Measurements from ENCODE around the gene COL27A1. TPM values are rescaled to one million over a fixed set of nuclear protein-coding genes. Genes with fewer than 3 reads are reported as not detected.

The COL27A1 gene
- total RNA-seq, 1 donor from 2014 or later: 9.3 TPM

- no peak overlapping the region for H3K27ac ChIP-seq
- no peak overlapping the region for H3K4me3 ChIP-seq
- DNase-seq (ENCODE audit: low spot score in 2 of 2): no peak
- H3K4me1 ChIP-seq: peaks cover 0 to 7% of the 10 kb centered on the region in 2 donors
- intact Hi-C loops (cut with DNase I): no loop called here
- H3K9me3 ChIP-seq: no peaks in the 10 kb centered on the region
- peaks cover 78 to 85% of the 10 kb centered on the region in 2 donors for H3K36me3 ChIP-seq
- H3K27me3 ChIP-seq: no peaks in the 10 kb centered on the region
- no peak for TF ChIP-seq CTCF (IDR thresholded peaks at IDR 0.05)
Observed at GRCh38 chr9:114361542-114361941, 206.2 kb downstream of the COL27A1 start.

Other genes starting within 250 kb of the COL27A1 start
- 6.6 TPM for gene AMBP, start 77.2 kb upstream of the COL27A1 start, total RNA-seq
- gene KIF12, start 56.2 kb upstream of the COL27A1 start, total RNA-seq: not detected
- gene ORM1, start 167.6 kb downstream of the COL27A1 start, total RNA-seq: 53.3 TPM
- gene ORM2, start 174.3 kb downstream of the COL27A1 start, total RNA-seq: 0.64 TPM
- gene AKNA, start 232.4 kb downstream of the COL27A1 start, total RNA-seq: 87.9 TPM